ENCODE data around the gene GRAMD1C. TPM values are rescaled to one million over a fixed set of nuclear protein-coding genes. Genes with fewer than 3 reads are reported as not detected.

Gene GRAMD1C
- total RNA-seq, 2 experiments from 2014 or later: 0.22 to 0.55 TPM

- CTCF ChIA-PET: no interaction called here
These were observed 51.8 kb downstream of the GRAMD1C start for GRCh38 chr3:113890256-113890900.

GRCh38 chr3:113894927-113895326 is 56.3 kb downstream of the GRAMD1C start:
- no peaks in the 10 kb centered on the region for H3K9me3 ChIP-seq (ENCODE audit: control insufficient read depth in 1 of 2, insufficient read depth in 1 of 2, low read length in 2 of 2)
- Mint-ChIP-seq H3K4me3 (no peak overlapping the region), H3K36me3 (ENCODE audit: low read depth) (no peaks in the 10 kb centered on the region), H3K27me3 (no peaks in the 10 kb centered on the region), H3K4me1 (ENCODE audit: low read depth) (peaks cover 7% of the 10 kb centered on the region), H3K9me3 (no peaks in the 10 kb centered on the region), H3K27ac (no peak overlapping the region)
- ATAC-seq (ENCODE audit: poor library complexity) (no peak), DNase-seq (no peak)
- TF ChIP-seq, protein P1, sequence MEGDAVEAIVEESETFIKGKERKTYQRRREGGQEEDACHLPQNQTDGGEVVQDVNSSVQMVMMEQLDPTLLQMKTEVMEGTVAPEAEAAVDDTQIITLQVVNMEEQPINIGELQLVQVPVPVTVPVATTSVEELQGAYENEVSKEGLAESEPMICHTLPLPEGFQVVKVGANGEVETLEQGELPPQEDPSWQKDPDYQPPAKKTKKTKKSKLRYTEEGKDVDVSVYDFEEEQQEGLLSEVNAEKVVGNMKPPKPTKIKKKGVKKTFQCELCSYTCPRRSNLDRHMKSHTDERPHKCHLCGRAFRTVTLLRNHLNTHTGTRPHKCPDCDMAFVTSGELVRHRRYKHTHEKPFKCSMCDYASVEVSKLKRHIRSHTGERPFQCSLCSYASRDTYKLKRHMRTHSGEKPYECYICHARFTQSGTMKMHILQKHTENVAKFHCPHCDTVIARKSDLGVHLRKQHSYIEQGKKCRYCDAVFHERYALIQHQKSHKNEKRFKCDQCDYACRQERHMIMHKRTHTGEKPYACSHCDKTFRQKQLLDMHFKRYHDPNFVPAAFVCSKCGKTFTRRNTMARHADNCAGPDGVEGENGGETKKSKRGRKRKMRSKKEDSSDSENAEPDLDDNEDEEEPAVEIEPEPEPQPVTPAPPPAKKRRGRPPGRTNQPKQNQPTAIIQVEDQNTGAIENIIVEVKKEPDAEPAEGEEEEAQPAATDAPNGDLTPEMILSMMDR (IDR thresholded peaks at IDR 0.05): no peak
- CTCF ChIA-PET: no interaction called here
- no peaks in the 10 kb centered on the region for H3K4me1 ChIP-seq (ENCODE audit: insufficient read depth, low read length)
- POLR2A ChIA-PET: no interaction called here
- no peaks in the 10 kb centered on the region for H3K27me3 ChIP-seq (ENCODE audit: control insufficient read depth in 1 of 2, insufficient read depth in 2 of 2, low read length in 2 of 2)
- no peaks in the 10 kb centered on the region for H3K36me3 ChIP-seq (ENCODE audit: insufficient read depth, low read length)
- intact Hi-C loops (cut with DNase I, micrococcal nuclease): no loop called here
- H3K4me3 ChIP-seq (ENCODE audit: low read length): no peak overlapping the region
- no peak overlapping the region for H3K27ac ChIP-seq (ENCODE audit: low read depth in 1 of 2, low read length in 2 of 2)

More at GRCh38 chr3:113890256-113890900, 51.8 kb downstream of the GRAMD1C start:
- Histone ChIP-seq H3K4me1 (ENCODE audit: insufficient read depth, low read length) (no peaks in the 10 kb centered on the region), H3K36me3 (ENCODE audit: insufficient read depth, low read length) (no peaks in the 10 kb centered on the region), H3K27me3 (ENCODE audit: control insufficient read depth in 1 of 2, insufficient read depth in 2 of 2, low read length in 2 of 2) (no peaks in the 10 kb centered on the region), H3K27ac (ENCODE audit: low read depth in 1 of 2, low read length in 2 of 2) (no peak overlapping the region), H3K4me3 (ENCODE audit: low read length) (no peak overlapping the region), H3K9me3 (ENCODE audit: control insufficient read depth in 1 of 2, insufficient read depth in 1 of 2, low read length in 2 of 2) (no peaks in the 10 kb centered on the region)
- Mint-ChIP-seq H3K9me3 (no peaks in the 10 kb centered on the region), H3K27ac (no peak overlapping the region), H3K4me3 (no peak overlapping the region), H3K36me3 (ENCODE audit: low read depth) (no peaks in the 10 kb centered on the region), H3K27me3 (no peaks in the 10 kb centered on the region), H3K4me1 (ENCODE audit: low read depth) (no peaks in the 10 kb centered on the region)
- intact Hi-C loops (cut with DNase I, micrococcal nuclease): no loop called here
- no peak for DNase-seq
- no peak for ATAC-seq (ENCODE audit: poor library complexity)
- TF ChIP-seq, protein P1 (IDR thresholded peaks at IDR 0.05): no peak
- POLR2A ChIA-PET: no interaction called here

DNA sequence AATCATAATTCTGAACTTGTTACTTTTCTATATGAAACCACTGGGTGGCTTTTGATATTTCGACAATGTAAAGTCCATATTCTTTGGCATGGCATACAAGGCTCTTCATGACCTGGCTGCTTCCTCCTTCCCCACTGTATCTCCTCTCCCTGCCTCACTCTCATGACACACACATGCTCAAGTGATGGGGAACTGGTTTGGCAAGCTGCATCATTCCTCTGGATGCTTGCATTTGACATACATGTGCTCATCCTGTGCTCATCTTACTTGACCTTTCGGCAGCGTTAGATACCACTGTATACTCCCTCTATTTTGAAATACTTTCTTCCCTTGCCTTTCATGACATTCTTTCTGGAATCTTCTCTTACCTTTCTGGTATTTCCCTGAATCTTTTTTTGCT is 57.4 kb downstream of the GRAMD1C start:
- ChIA-PET CTCF (interaction anchor here (1.0 kb wide), 1 partner anchor 52 kb away, joined by 3 read pairs; no protein-coding TSS in a partner anchor), POLR2A (interaction anchor here (1.1 kb wide), 1 partner anchor 11 kb away, joined by 3 read pairs; no protein-coding TSS in a partner anchor)

More for the DNA sequence above, 57.4 kb downstream of the GRAMD1C start:
- intact Hi-C loops (cut with DNase I, micrococcal nuclease): no loop called here
- Histone ChIP-seq H3K4me1 (ENCODE audit: insufficient read depth, low read length) (no peaks in the 10 kb centered on the region), H3K4me3 (ENCODE audit: low read length) (no peak overlapping the region), H3K27ac (ENCODE audit: low read depth in 1 of 2, low read length in 2 of 2) (no peak overlapping the region), H3K36me3 (ENCODE audit: insufficient read depth, low read length) (no peaks in the 10 kb centered on the region), H3K27me3 (ENCODE audit: control insufficient read depth in 1 of 2, insufficient read depth in 2 of 2, low read length in 2 of 2) (no peaks in the 10 kb centered on the region), H3K9me3 (ENCODE audit: control insufficient read depth in 1 of 2, insufficient read depth in 1 of 2, low read length in 2 of 2) (no peaks in the 10 kb centered on the region)
- Mint-ChIP-seq H3K27ac (no peak overlapping the region), H3K4me3 (no peak overlapping the region), H3K27me3 (no peaks in the 10 kb centered on the region), H3K36me3 (ENCODE audit: low read depth) (no peaks in the 10 kb centered on the region), H3K9me3 (no peaks in the 10 kb centered on the region), H3K4me1 (ENCODE audit: low read depth) (peaks cover 7% of the 10 kb centered on the region)
- ATAC-seq (ENCODE audit: poor library complexity) (no peak), DNase-seq (no peak)
- TF ChIP-seq, protein P1 (IDR thresholded peaks at IDR 0.05): no peak

Measured in CD4-positive, alpha-beta T cell (primary cell).